Activated CD4-positive, CD25-positive, alpha-beta regulatory T cell treated with anti-CD3 and anti-CD28 coated beads, Interleukin-2, amount 50 U/mL, for 72 hours (primary cell): ENCODE results near the gene PCSK2.

ENCODE experiments used
- DNase-seq: peaks from one replicate; pipeline ENCODE4 v3.0.0; 2021

The PCSK2 gene

GRCh38 chr20:17510548-17510947 lies 283.7 kb downstream of the PCSK2 start:
- DNase-seq, result no peak

- DNase-seq, result no peak
These were observed 284.6 kb downstream of the PCSK2 start for GRCh38 chr20:17511401-17511800.

- DNase-seq, result no peak
These were observed 287.1 kb downstream of the PCSK2 start for GRCh38 chr20:17513939-17514338.

GRCh38 chr20:17515053-17515452 lies 288.2 kb downstream of the PCSK2 start:
- no peak for DNase-seq

- DNase-seq, result no peak
These were observed 291.7 kb downstream of the PCSK2 start for GRCh38 chr20:17518339-17519052.

DNA sequence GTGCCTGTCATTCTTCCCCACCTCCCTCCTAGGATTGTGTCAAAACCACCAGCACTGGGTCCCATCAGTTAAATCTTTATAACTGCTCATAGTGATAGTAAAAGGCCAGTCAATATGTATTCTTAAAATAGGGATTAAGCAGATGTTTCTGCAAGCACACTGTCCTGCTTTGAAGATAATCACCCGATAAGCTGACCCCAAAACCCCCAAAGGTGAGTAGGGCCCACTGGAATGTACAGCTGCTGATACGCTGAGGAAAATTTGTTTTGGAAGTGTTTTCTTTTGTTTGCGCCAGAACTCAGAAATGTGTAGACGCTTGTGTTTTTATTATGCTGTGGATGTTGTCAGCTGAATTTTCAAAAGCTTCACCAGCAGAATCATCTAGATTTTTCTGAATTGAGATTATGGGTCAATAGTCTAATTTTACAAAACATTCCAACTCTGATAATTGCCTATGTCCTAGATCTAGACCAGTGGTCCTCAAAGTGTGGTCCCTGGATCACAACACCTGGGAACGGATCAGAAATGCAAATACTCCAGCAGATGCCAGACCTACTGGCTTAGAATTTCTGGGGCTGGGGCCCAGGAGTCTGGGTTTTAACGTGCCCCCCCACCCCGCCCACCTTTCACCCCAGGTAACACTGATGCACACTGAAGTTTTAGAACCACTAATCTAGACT lies 292.9 kb downstream of the PCSK2 start:
- no peak for DNase-seq

GRCh38 chr20:17520583-17520982 lies 293.7 kb downstream of the PCSK2 start:
- no peak for DNase-seq

- DNase-seq, result no peak
These were observed 295.7 kb downstream of the PCSK2 start for GRCh38 chr20:17522528-17522927.

DNA sequence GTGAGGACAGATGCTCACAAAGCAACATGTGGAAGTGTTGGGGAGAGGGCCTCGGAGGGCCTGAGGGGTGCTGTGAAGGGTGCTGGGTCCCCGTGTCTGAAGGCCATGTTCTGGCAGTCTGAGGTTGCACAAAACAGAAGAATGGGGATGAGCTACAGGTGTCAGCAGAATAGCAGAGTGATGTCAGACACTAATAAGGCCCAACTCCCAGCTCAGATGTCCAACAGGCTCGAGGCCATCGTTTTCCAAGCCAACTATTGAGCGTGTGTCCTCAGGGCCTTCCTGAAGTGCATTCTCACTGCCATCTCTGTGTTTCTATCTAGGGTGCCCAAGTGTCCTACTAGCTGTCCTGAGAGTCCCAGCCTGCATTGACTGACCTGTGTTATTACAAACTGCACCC lies 296.5 kb downstream of the PCSK2 start:
- DNase-seq, result no peak

- DNase-seq, result no peak
These were observed 297.7 kb downstream of the PCSK2 start for GRCh38 chr20:17524560-17524959.

- no peak for DNase-seq
These were observed 298.3 kb downstream of the PCSK2 start for GRCh38 chr20:17525132-17525531.

GRCh38 chr20:17525650-17526049 lies 298.8 kb downstream of the PCSK2 start:
- DNase-seq, result no peak

- DNase-seq, result no peak
These were observed 302.7 kb downstream of the PCSK2 start for GRCh38 chr20:17529586-17529985.

DNA sequence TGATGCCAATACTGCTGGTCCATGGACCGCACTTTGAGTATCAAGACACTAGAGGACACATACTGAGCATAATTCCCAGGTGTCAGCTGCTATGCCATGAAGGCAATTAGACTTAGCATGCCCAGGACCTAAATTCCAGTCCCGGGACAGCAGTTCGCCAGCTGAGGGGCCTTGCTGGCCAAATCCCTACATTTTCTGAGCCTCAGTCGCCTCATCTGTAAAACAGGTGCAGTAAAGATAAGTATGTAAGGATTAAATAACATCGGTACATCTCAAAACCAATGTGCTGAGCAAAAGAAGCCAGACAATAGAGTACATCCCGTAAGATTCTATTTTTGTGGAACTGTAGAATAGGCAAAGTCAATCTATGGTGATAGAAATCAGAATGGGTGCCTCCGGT lies 303.3 kb downstream of the PCSK2 start:
- DNase-seq, result no peak

GRCh38 chr20:17530716-17531664 lies 304.1 kb downstream of the PCSK2 start, which contains the start of gene BFSP1:
BFSP1 (minus strand) TSS chr20:17531379; CDS start chr20:17531329, 50 bp downstream.
- DNase-seq, result peak; percentile 51

- no peak for DNase-seq
These were observed 304.8 kb downstream of the PCSK2 start for GRCh38 chr20:17531665-17532025.

DNA sequence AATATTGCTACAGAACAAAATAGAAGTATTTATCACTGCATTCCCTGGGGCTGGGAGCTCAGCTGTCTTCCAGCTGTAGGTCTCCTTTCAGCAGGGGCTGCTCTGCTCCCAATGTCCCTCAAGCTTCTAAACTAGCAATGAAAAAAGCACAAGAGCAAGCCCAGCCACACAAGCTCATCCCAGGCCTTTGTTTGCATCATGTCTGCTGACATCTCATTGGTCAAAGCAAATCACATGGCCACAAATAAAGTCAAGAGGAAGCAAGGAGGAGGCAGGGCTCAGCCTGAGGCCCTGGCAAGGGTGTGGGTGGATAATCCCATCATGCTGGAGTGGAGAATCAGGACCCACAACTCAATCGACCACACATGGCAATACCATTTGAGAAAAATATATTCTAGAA lies 306.6 kb downstream of the PCSK2 start:
- no peak for DNase-seq

GRCh38 chr20:17534077-17534476 lies 307.2 kb downstream of the PCSK2 start:
- DNase-seq, result no peak
